ENCODE results near the gene ADAM15.

Gene ADAM15

DNA sequence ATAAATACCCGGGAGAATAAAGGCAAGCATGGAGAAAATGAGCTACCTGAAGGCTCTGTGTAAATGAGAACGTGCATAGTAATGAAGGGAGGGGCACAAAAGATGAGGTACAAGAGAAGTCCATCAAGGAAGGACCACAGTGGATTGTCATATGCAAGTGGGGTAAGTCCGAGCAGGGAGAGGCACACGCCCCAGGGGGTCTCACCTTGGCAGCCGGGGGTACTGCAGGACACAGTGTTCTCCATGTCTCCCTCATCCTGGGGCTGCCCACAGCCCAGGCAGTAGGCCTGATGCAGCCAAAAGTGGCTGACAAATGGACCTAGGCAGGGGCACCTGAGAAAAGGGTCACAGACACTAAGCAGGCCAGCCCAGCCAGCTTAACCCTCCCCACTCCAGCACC is 27.5 kb upstream of the ADAM15 start:
- H3K9me3 ChIP-seq (ENCODE audit: insufficient read depth, low read length): no peaks in the 10 kb centered on the region
- H3K4me1 ChIP-seq (ENCODE audit: low read length): no peaks in the 10 kb centered on the region
- no peak overlapping the region for H3K9ac ChIP-seq (ENCODE audit: low read length)
- peaks cover 8% of the 10 kb centered on the region; the same call in 1 of the 2 replicates for H3K27me3 ChIP-seq (ENCODE audit: low read depth, low read length)
- H3K79me2 ChIP-seq (ENCODE audit: low read length): no peaks in the 10 kb centered on the region
- H3K27ac ChIP-seq (ENCODE audit: low read length): no peak overlapping the region
- no peak overlapping the region for H3K4me2 ChIP-seq (ENCODE audit: low read length)
- H4K20me1 ChIP-seq (ENCODE audit: insufficient read depth, low read length): no peaks in the 10 kb centered on the region
- no peak overlapping the region for H2AFZ ChIP-seq (ENCODE audit: low read depth, low read length)
- H3K4me3 ChIP-seq (ENCODE audit: low read length): no peak overlapping the region
- TF ChIP-seq, protein P1, sequence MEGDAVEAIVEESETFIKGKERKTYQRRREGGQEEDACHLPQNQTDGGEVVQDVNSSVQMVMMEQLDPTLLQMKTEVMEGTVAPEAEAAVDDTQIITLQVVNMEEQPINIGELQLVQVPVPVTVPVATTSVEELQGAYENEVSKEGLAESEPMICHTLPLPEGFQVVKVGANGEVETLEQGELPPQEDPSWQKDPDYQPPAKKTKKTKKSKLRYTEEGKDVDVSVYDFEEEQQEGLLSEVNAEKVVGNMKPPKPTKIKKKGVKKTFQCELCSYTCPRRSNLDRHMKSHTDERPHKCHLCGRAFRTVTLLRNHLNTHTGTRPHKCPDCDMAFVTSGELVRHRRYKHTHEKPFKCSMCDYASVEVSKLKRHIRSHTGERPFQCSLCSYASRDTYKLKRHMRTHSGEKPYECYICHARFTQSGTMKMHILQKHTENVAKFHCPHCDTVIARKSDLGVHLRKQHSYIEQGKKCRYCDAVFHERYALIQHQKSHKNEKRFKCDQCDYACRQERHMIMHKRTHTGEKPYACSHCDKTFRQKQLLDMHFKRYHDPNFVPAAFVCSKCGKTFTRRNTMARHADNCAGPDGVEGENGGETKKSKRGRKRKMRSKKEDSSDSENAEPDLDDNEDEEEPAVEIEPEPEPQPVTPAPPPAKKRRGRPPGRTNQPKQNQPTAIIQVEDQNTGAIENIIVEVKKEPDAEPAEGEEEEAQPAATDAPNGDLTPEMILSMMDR (IDR thresholded peaks at IDR 0.05; ENCODE audit: low read depth, low read length): no peak
- no peak for TF ChIP-seq EZH2phosphoT487 (IDR thresholded peaks at IDR 0.05; ENCODE audit: low read depth)
- peaks cover 4% of the 10 kb centered on the region for H3K36me3 ChIP-seq (replicated peaks; ENCODE audit: low read depth, low read length)

DNA sequence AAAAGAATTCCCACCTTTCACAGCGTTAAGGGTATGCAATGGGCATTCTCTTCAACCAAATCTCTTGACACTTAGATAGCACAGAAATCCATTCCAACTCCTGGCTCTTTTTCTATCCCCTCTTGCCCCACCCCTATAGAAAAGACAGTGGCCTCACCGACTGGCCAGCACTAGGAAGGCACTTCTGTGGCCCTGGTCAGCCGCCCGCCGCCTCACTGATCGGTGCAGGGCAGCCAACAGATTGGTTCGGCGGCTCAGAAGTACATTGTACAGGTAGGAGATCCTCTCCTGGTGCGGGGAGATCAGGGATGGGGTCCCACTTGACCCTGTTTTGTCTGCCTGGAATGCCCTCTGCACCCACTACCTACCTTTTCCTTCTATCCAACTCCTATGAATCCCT is 26.8 kb upstream of the ADAM15 start:
- H3K4me3 ChIP-seq (ENCODE audit: low read length): no peak overlapping the region
- no peaks in the 10 kb centered on the region for H3K79me2 ChIP-seq (ENCODE audit: low read length)
- H4K20me1 ChIP-seq (ENCODE audit: insufficient read depth, low read length): no peaks in the 10 kb centered on the region
- no peak overlapping the region for H3K4me2 ChIP-seq (ENCODE audit: low read length)
- H3K9ac ChIP-seq (ENCODE audit: low read length): no peak overlapping the region
- H3K4me1 ChIP-seq (ENCODE audit: low read length): no peaks in the 10 kb centered on the region
- no peak overlapping the region for H3K27ac ChIP-seq (ENCODE audit: low read length)
- no peak for TF ChIP-seq EZH2phosphoT487 (IDR thresholded peaks at IDR 0.05; ENCODE audit: low read depth)
- TF ChIP-seq, protein P1 (IDR thresholded peaks at IDR 0.05; ENCODE audit: low read depth, low read length): no peak
- no peaks in the 10 kb centered on the region for H3K9me3 ChIP-seq (ENCODE audit: insufficient read depth, low read length)
- no peak overlapping the region for H2AFZ ChIP-seq (ENCODE audit: low read depth, low read length)
- H3K36me3 ChIP-seq (replicated peaks; ENCODE audit: low read depth, low read length): no peaks in the 10 kb centered on the region
- H3K27me3 ChIP-seq (ENCODE audit: low read depth, low read length): peaks cover 8% of the 10 kb centered on the region; the same call in 1 of the 2 replicates

DNA sequence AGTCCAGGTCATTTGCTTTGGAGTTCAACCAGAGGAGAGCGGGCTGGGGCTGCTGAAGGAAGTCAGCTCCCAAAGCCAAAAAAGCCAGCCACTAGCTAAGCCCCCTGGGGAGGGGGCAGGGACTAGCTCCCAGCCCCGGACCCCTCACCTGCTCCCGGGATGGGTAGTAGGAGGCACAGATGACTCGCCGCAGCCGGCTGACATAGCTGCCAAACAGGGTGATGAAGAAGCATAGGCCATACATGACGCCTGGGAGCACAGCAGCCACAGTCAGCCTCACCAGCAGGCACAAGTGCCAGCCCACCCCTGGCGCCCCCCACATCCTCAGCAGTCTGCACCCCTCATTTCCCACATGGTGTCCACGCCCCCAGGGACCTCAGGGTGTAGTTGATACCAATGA is 25.0 kb upstream of the ADAM15 start:
- Histone ChIP-seq H3K36me3 (replicated peaks; ENCODE audit: low read depth, low read length) (no peaks in the 10 kb centered on the region), H3K27me3 (ENCODE audit: low read depth, low read length) (peaks cover 8% of the 10 kb centered on the region; the same call in 1 of the 2 replicates), H3K4me1 (ENCODE audit: low read length) (no peaks in the 10 kb centered on the region), H2AFZ (ENCODE audit: low read depth, low read length) (no peak overlapping the region), H3K9me3 (ENCODE audit: insufficient read depth, low read length) (no peaks in the 10 kb centered on the region), H4K20me1 (ENCODE audit: insufficient read depth, low read length) (no peaks in the 10 kb centered on the region), H3K4me3 (ENCODE audit: low read length) (no peak overlapping the region), H3K79me2 (ENCODE audit: low read length) (no peaks in the 10 kb centered on the region), H3K4me2 (ENCODE audit: low read length) (no peak overlapping the region), H3K9ac (ENCODE audit: low read length) (no peak overlapping the region), H3K27ac (ENCODE audit: low read length) (no peak overlapping the region)
- TF ChIP-seq, protein P1 (IDR thresholded peaks at IDR 0.05; ENCODE audit: low read depth, low read length): no peak
- TF ChIP-seq EZH2phosphoT487 (IDR thresholded peaks at IDR 0.05; ENCODE audit: low read depth): no peak

DNA sequence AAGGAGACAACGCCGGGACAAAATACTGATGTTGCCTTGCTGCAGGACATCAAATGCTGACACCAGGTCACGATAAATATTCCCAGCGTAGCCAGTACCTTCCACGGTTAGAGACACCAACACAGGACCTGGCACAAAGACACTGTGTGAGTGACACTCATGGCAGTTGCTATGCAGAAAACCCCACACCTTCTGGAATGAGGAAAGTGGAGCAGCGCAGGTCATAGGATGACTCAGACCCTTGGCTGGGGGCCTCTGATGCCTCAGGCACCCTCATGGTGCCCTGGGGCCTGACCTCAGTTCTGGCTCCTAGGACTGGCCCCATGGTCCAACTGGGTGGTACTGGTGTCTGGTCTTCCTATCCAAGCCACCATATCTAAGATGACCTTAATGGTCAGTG is 24.5 kb upstream of the ADAM15 start:
- Histone ChIP-seq H3K4me3 (ENCODE audit: low read length) (no peak overlapping the region), H3K4me1 (ENCODE audit: low read length) (no peaks in the 10 kb centered on the region), H2AFZ (ENCODE audit: low read depth, low read length) (no peak overlapping the region), H3K4me2 (ENCODE audit: low read length) (no peak overlapping the region), H3K27ac (ENCODE audit: low read length) (no peak overlapping the region), H3K36me3 (replicated peaks; ENCODE audit: low read depth, low read length) (no peaks in the 10 kb centered on the region), H4K20me1 (ENCODE audit: insufficient read depth, low read length) (no peaks in the 10 kb centered on the region), H3K27me3 (ENCODE audit: low read depth, low read length) (peaks cover 8% of the 10 kb centered on the region; the same call in 1 of the 2 replicates), H3K9me3 (ENCODE audit: insufficient read depth, low read length) (no peaks in the 10 kb centered on the region), H3K79me2 (ENCODE audit: low read length) (no peaks in the 10 kb centered on the region), H3K9ac (ENCODE audit: low read length) (no peak overlapping the region)
- TF ChIP-seq, protein P1 (IDR thresholded peaks at IDR 0.05; ENCODE audit: low read depth, low read length): no peak
- TF ChIP-seq EZH2phosphoT487 (IDR thresholded peaks at IDR 0.05; ENCODE audit: low read depth): no peak
